ENCODE measurements around the gene ZNF766.

ZNF766 gene

DNA sequence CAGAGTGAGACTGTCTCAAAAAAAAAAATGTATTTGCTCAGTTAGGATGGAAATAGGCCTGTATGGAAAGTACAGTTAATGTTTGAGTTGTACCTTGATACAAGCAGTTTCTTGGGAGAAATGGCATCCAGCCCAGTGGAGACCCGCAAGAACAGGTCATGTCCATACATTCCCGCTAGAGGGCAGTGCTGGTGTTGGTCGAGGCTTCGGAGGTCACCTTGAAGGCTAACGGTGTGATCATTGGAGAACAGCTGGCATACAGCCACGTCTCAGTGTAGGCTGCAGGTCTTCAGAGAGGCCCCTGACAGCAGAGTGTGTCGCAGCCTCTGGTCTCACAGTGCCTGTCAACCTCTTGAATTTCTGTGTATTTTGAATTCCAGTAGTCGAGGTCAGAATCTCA is 74.2 kb downstream of the ZNF766 start:
- DNase-seq (ENCODE audit: insufficient read length, low spot score) (peak; percentile 16), FAIRE-seq (peak; percentile 79)
- TF ChIP-seq TAF1 (IDR thresholded peaks at IDR 0.05; ENCODE audit: low read depth, low read length) (no peak), PAX5 (IDR thresholded peaks at IDR 0.05; ENCODE audit: insufficient read depth, low read length, severe bottlenecking) (no peak), POLR2A (IDR thresholded peaks at IDR 0.05; ENCODE audit: low read depth, low read length) (no peak), POLR2AphosphoS5 (IDR thresholded peaks at IDR 0.05; ENCODE audit: low read depth, low read length) (no peak), POU2F2 (IDR thresholded peaks at IDR 0.05; ENCODE audit: low read depth, low read length) (no peak)

GRCh38 chr19:52345162-52345561 is 75.8 kb downstream of the ZNF766 start:
- DNase-seq (ENCODE audit: insufficient read length, low spot score) (no peak), FAIRE-seq (no peak)
- no peak for TF ChIP-seq SPI1 (IDR thresholded peaks at IDR 0.05; ENCODE audit: low read depth, low read length)
- TF ChIP-seq POU2F2 (IDR thresholded peaks at IDR 0.05; ENCODE audit: low read depth, low read length), result no peak
- no peak for TF ChIP-seq TAF1 (IDR thresholded peaks at IDR 0.05; ENCODE audit: low read depth, low read length)
- TF ChIP-seq POLR2AphosphoS5 (IDR thresholded peaks at IDR 0.05; ENCODE audit: low read depth, low read length), result no peak
- TF ChIP-seq POLR2A (IDR thresholded peaks at IDR 0.05; ENCODE audit: low read depth, low read length), result no peak
- TF ChIP-seq PAX5 (IDR thresholded peaks at IDR 0.05; ENCODE audit: insufficient read depth, low read length, severe bottlenecking), result no peak

Data from GM12891 (cell line).